OCI-M1 (cell line): ENCODE data around the gene IL22RA2.
"Not testable (repeated sequence)": the region's sequence is repeated elsewhere in the genome, so short reads cannot be mapped to it uniquely, and the experiment has no call there.

Experiments
- DNase-seq: peaks from one replicate; lab custom pipeline; 2025; lab: John Stamatoyannopoulos, UW

IL22RA2 gene

DNA sequence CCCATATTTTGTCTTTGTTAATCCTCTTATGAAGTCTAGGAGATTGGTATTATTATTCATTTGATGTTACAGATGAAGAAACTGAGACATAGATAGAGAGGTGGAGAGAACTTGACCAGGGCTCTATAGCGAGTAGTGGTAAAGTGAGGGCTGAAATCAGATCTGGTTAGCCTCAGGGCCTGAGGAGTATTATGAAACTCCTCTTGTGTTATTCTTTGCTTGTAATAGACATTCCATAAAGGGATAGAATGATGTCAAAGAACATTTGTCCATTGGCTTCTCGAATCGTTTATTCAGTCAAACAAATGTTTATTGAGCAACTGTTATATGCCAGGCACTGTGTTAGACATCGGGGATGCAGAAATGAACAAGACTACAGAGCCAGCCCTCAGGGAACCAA, at the start of gene IL22RA2:
Gene IL22RA2, minus strand, starts transcription at position 144 of the 400 bp plus-strand sequence. CDS start 11,895 bp downstream, outside the sequence.
- DNase-seq, result no peak

GRCh38 chr6:137222381-137222780, 48.9 kb upstream of the IL22RA2 start:
- peak; percentile 81 for DNase-seq

GRCh38 chr6:137219664-137220252, 46.3 kb upstream of the IL22RA2 start:
- DNase-seq, result no peak

DNA sequence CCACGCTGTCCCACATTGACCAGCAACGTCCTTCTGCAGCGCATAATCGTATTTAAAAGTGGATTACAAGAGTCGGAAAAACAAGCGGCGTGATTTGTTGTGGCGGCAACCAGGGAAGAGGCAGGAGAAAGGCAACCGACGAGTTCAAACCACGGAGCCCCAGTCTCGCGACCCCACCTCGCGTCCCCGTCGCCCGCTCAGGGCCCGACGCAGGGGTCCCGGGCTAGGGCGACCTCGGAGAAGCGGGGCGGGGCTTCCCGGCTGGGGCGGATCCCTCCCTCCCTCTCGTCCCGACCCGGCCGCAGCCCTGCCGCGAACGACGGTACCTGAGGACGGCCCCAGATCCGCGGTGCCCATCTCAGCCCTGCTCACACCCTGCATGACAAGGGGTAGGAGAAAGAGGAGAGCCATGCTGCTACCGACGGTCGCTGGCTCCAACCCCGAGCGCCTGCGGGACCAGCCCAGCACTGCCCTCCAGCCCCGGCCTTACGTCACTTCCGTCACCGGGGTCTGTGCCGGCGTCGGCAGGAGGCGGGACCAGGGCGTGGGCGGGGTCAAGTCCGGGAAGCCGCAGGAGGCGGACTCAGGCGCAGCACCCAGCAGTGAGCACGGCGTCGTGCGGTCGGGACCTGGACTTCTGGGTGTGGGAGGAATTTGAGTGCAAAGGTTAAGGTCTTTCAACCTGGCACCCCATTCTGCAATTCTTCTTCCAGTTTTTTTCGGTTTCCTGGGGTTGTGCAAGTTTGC, 45.6 kb upstream of the IL22RA2 start, which contains the start of gene IFNGR1:
Gene IFNGR1, minus strand, starts transcription at position 469 of the 747 bp plus-strand sequence. Its CDS starts 58 bp downstream, at position 411.
- peak; percentile 98 for DNase-seq

DNA sequence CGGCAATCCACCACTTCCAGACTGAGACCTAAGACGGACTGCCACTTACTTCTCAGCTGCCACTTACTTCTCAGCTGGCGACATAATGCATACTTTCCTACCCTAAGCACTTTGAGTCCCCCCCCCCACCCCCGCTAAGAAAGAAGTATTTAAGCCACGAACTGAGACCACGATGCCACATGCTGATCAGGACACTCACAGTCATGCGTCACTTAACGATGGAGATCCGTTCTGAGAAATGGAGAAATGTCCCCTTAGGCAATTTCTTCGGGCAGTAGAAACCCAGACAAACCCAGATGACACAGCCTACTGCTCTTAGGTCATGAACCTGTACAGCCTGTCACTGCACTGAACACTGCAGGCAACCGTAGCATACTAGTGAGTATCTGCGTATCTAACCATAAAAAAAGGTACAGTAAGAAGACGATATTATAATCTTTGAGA, 45.1 kb upstream of the IL22RA2 start:
- peak; percentile 77 for DNase-seq

GRCh38 chr6:137217801-137218472, 44.5 kb upstream of the IL22RA2 start:
- DNase-seq, result peak; percentile 70

- no peak for DNase-seq
These were observed 43.6 kb upstream of the IL22RA2 start for GRCh38 chr6:137216875-137217553.

DNA sequence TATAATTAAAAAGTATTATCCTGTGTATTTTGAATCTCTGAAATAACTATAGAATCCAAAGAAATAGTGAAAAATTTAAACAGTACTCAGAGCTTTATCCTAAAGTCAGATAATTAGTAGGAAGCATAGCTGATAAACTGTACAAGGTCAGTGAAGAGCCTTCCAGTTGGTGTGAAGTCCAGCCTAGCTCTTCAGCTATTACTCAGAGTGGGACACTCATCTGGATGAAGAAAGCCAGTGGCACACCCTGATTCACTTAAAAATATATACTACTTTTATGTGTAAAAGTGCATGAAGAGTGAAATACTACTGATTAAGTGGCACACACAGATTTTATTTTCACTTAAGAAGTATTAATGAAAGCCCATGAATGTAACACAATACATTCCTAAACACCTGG, 42.7 kb upstream of the IL22RA2 start:
- no peak for DNase-seq

DNA sequence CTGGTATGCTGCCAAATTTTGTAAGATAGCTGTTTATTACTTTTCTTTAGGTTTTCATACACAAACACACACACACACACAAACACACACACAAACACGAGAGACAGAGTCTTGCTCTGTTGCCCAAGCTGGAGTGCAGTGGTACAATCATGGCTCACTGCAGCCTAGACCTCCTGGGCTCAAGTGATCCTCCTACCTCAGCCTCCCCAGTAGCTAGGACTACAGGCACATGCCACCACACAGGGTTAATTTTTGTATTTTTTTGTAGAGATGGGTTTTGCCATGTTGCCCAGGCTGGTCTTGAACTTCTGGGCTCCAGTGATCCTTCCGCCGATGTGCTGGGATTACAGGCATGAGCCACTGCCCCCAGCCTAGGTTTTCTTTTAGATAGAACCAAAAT, 42.2 kb upstream of the IL22RA2 start:
- DNase-seq, result not testable (repeated sequence)

- no peak for DNase-seq
These were observed 41.5 kb upstream of the IL22RA2 start for GRCh38 chr6:137214931-137215330.

DNA sequence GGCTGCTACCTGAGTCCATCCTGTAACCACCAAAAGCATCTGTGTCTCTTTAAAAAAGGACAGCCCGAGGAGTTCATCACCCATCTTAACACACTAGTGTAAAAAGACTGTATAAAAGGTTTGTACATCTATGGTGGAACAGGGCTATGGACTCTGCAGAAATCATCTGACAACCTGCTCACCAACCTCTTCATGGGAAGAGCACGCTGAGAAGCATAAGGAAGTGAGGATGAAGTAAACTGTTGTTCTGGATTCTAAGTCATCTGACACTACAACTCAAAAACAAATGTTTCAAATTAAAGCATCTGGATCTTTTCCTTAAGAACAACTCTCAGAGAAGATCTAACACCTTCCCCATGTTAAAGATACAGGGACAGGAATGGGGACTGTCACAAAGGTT, 40.4 kb upstream of the IL22RA2 start:
- no peak for DNase-seq

DNA sequence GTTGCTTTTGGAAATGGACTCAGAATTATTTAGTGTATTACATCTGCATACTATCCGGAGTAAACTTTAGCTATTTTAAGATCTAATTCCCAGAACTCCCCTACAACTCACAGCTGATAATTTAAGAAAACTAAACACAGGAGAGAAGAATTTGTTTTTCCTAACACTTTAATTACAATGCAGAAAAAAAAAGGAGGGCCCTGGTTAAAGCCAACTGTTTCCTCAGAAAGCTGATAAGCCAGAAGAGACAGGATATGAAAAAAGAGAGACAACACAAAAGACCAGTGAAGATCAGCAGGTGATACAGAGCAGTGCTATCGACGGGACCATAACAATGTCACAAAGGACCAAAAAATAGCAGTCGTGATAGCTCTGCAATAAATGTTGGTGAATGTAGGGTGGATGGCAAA, 39.9 kb upstream of the IL22RA2 start:
- DNase-seq, result peak; percentile 40

GRCh38 chr6:137211910-137212309, 38.5 kb upstream of the IL22RA2 start:
- DNase-seq, result no peak

DNA sequence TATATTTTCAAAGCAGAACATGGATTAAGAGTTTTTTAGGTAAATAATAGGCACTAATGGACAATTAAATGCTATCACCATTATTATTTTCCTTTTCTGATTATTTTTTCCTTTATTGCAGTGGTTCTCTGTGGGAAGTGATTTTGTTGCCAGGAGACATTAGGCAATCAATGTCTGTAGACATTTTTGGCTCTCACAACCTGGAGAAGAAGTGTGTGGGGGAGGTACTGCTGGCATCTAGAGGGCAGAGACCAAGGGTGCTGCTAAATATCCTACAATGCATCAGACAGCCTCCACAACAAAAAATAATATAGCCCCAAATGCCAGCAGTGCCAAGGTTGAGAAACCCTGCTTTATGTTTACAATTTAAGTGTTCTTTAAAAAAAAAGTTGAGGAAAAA, 37.5 kb upstream of the IL22RA2 start:
- DNase-seq, result no peak

- no peak for DNase-seq
These were observed 34.8 kb upstream of the IL22RA2 start for GRCh38 chr6:137208279-137208678.

DNA sequence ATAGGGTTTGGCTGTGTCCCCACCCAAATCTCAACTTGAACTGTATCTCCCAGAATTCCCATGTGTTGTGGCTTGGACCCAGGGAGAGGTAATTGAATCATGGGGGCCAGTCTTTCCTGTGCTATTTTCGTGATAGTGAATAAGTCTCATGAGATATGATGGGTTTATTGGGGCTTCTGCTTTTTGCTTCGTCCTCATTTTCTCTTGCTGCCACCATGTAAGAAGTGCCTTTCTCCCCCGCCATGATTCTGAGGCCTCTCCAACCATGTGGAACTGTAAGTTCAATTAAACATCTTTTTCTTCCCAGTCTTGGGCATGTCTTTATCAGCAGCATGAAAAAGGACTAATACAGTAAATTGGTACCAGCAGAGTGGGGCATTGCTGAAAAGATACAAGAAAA, 34.0 kb upstream of the IL22RA2 start:
- DNase-seq, result not testable (repeated sequence)

GRCh38 chr6:137206577-137206976, 33.1 kb upstream of the IL22RA2 start:
- DNase-seq, result no peak

- no peak for DNase-seq
These were observed 29.8 kb upstream of the IL22RA2 start for GRCh38 chr6:137203256-137203655.

DNA sequence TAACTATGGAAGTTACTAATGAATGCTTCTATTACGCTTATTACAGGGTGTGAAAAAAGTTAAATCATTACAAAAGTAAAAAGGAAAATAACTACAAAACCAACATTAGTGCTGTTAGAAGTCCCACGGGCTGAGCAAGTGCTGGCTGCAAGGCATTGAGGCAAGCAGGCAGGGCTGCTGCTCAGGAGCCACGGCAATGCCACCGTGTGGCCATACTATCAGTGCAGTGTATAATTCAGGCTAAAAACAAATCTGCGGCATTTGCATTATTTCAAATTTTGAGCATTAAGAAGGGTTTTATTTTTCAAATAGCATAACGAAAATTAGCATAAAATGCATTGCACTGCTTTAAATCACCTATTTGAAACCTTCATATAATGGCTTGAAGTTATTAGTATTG, 28.6 kb upstream of the IL22RA2 start:
- DNase-seq, result no peak

GRCh38 chr6:137201006-137201405, 27.6 kb upstream of the IL22RA2 start:
- no peak for DNase-seq

GRCh38 chr6:137200288-137200687, 26.8 kb upstream of the IL22RA2 start:
- no peak for DNase-seq
